Activated CD4-positive, alpha-beta T cell treated with anti-CD3 and anti-CD28 coated beads, Interleukin-2, amount 50 U/mL, for 48 hours (primary cell): ENCODE measurements around the gene RIPK4.
"Not testable (repeated sequence)": the region's sequence is repeated elsewhere in the genome, so short reads cannot be mapped to it uniquely, and the experiment has no call there.

Source experiments
- DNase-seq, 2 experiments: peaks; one replicate each; pipeline ENCODE4 v3.0.0-alpha.2; 2020

RIPK4 gene

DNA sequence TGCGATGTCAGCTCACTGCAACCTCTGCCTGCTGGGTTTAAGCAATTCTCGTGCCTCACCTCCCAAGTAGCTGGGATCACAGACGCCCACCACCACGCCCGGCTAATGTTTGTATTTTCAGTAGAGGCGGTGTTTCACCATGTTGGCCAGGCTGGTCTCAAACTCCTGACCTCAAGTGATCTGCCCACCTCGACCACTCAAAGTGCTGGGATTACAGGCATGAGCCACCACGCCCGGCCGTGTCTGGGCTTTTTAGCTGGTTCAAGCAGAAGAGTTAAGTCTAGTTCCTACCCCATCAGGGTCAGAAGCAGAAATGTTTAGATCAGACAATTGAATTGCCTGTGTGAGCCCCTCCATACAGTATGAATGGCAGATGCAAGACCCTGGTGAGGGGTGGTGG, 27.7 kb upstream of the RIPK4 start:
- no peak for DNase-seq

DNA sequence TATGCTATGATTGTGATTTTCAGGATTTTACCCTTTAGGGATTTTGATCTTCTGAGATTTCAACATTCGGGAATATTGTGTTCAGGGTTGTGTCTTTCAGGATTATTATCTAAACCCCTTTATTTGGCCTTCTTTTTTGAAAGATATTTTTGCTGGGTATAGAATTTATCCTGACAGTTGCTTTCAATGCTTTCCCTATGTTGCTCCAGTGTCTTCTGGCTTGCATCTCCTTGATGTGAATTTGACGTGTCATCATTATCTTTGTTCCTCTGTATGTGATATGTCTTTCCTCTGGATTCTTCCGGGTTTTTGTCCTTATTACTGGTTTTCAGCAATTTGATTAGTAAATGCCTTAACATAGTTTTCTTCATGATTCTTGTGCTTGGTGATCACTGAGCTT, 25.9 kb upstream of the RIPK4 start:
- DNase-seq = no peak

DNA sequence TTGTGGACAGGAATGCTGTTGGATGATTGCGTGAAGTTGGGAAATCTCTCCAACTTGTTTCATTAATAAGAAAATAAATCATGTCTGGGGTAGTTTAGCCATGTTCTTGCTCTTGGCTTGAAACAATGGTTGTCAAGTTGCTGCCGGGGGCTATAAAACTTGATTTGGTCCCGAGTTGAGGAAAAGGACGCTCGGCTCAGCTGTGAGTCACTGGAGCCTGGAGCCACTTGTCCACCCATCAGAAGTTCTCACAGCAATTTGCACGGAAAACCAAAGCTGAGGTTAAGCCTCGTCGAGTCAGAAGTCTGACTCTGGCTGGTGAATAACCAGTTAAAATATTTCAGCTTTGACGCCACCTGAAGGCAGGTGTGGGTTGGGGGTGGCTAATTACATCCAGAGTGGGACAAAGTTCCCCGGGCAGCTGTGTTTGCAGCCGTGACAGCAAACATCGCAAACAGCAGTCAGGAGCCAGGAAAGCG, 19.7 kb upstream of the RIPK4 start:
- no peak for DNase-seq

- DNase-seq = not testable (repeated sequence)
These were observed 18.4 kb upstream of the RIPK4 start for GRCh38 chr21:41785262-41785661.

GRCh38 chr21:41784456-41785102, 17.7 kb upstream of the RIPK4 start:
- no peak for DNase-seq

DNA sequence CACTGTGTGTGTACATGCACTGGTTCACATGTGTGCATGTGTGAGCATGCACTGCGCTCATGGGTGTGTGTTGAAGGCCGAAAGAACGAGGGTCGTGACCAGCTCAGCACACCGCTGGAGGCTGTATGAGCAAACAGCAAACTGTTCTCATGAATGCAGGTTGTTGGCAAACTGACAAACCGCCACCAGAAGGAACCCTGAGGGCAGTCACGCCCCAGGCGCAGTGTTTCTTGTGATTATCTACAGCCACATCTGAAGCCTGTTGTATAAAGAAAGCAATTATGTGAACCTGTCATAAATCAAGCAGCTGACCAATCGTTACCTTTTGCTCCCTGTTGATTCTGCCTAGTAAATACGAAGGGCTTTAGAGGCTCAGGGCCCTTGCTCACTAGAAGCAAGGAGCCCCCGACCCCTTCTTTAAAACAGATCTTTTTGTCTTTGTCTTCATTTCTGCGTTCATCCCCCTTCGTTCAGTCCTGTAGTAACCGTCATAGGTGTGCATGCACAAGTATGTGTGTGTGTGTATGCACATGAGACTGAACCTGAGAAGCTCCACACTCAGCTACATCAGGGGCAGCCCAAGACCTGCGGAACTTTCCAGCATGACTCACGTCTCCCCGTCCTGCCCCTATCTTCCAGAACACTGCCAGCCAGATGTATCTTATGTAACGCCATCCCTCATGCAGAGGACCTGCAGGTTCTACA, 16.8 kb upstream of the RIPK4 start:
- no peak for DNase-seq

- no peak for DNase-seq
These were observed 14.2 kb upstream of the RIPK4 start for GRCh38 chr21:41781050-41781410.

- no peak for DNase-seq
These were observed 13.6 kb upstream of the RIPK4 start for GRCh38 chr21:41780337-41781049.

- DNase-seq = no peak
These were observed 12.8 kb upstream of the RIPK4 start for GRCh38 chr21:41779659-41780058.

GRCh38 chr21:41778930-41779600, 12.2 kb upstream of the RIPK4 start:
- DNase-seq = no peak

DNA sequence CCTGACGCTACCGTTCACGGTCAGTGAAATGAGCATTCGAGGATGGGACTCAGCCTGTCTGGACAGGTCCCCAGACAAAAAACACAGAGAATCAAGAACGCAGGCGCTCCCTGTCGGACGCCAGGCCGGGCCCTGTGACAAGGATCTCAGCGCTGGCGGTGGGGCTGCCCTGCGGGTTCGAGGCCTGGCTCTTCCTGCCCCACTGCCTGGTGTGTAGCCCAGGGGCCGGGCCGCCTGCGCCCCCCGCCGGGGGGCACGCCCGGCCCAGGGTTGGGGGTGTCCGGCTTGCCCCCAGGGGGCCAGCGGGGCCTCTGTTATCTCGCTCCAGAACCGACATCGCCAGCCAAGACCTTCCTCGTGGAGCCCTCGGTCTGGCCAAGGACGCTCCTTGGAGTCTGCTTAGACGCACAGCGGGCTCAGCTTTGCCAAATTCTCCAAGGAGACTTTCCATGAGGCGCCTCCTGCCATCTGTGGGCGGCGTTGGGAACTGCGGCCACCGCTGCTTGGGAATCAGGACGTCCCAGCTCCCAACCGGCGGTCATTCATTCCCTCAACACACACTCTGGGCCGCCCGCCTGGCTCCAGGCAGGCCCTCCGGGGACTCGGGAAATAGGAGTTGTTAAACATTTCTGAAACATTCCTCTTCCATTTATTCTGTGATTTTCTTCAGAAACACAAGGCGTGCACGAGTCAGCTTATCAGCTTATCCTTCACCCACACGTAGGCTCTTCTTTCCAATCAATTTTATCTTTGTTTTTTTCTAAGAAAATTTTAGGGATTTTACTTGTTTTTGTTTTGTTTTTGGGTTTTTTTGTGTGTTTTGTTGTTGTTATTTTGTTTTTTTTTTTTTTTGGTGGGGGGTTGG, 11.3 kb upstream of the RIPK4 start:
- DNase-seq = peak; percentile 36 to 47

GRCh38 chr21:41776778-41777177, 9.9 kb upstream of the RIPK4 start:
- DNase-seq = no peak

DNA sequence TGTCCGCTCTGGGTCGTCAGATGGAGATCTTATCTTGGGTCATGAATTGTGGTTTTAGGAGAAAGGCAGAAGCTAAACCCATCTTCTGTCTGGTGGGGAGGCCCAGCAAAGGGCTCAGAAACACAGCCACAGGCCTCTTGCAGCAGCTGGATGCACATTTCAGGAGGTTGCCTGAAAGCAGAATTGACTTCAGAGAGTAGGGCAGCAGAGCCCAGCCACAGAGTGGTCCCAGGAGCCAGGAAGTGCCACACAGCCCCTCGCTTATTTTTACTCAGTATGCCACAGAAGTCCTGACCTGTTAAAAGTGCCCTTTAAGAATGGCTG, 8.3 kb upstream of the RIPK4 start:
- DNase-seq = no peak

DNA sequence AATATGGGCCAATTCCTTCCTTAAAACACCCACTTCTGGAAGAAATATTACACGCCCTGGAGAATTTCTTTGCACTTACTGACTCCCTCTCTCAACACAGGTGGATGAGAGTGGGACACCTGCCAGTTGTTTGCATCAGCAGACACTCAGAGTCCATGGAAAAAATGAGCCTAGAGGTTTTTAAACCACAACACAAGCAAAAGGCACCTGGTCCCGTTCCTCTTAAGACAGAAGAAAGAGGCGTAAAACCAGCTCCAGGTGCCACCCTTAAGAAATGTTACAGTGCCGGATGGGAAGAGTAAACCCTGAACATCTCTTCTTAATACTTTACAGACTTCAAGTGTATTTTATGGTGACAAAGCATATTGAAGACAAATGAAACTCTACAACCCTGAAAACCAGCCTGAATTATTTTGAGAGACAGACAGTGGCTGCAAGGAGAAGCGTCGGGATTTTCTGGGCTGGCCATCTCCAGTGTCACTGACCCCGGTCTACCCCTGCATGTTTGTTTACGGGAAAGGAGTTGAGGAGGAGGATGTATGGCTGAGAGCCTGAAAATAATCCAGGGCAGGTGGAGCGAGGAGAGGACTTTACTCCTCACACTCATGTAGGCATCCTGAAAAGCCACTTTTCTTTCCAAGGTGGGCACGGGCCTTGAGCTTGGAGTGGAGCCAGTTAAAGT, 7.8 kb upstream of the RIPK4 start:
- DNase-seq = no peak

DNA sequence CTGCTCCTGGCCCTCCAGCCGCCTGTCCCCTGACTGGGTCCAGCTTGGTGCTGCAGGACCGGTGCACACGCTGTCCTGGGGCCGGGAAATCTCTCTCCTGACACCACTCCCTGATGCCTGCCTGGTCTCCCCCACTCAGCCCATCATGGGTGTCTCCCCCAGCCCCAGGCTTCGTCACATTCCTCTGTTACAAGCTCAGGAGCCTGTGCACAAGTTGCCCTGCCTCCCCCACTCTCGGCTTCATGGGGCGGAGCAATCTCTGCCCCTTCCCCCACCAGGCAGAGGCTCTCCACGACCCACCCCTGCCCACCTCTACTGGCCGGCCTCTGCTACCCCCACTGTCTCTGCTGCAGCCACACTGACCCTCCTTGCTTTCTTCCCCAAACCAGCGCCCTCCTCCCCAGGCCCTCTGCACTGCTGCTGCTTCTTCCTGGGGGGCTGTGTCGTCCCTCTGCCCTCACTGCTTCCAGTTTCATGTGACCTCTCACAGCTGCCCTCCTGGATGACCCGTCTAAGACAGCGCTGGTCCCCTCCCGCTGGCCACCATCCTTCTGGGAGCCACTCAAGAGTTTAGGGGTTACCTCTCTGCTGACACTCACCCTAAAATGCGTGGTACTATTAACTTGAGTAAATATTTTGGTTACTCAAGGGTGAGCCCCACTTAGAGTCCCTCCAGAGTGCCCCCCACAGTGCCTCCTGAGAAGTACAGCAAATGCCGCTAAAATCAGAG, 5.7 kb upstream of the RIPK4 start:
- DNase-seq = no peak

DNA sequence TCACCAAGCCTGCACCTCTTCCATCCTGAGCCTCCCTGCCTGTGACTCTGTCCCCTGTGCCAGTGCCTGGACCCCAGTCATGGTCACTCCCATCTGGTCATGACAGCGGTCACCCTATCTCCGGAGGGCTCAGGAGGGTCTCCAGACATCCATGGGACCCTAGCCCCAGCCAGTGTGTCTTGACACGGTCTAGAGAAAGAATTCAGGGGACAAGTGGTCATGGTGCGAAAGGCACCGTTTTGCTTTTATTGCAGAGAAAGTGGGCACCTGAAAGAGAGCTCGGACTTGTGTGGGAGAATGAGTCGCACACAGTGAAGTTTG, 4.7 kb upstream of the RIPK4 start:
- no peak for DNase-seq

DNA sequence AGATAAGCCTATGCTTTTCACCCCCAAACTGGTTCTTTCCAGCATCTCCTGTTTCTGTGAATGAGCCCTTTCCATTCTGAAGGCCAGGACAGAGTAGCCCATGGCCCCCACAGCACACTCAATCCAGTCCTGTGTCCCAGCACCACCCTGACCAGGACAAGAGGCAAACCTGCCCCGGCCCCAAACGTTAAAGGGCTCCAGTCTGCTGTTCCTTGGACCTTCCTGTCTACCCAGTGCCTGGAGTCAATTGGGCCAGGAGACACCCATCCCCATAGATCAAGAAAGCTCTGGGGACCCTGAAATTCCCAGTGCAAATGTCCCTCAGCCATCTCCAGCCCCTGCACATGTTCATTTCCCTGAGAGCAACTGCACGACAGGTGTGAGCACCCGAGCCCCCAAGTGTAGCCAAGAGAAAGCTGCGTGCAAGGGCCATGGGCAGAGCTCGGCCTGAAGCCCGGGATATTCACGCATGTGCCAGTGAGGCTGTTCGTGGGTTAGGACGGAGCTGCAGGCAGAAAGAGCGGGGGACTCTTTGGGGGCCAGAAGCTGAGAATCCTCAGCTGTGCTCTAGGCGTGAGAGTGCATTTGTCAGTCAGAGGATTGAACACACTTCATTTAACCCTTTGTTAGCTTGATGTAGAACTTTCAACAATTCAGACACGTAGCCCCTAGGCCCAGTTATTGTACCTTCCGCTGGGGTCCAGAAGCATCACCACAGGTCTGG, 4.2 kb upstream of the RIPK4 start:
- DNase-seq = no peak

GRCh38 chr21:41769933-41770332, 3.1 kb upstream of the RIPK4 start:
- DNase-seq = no peak

DNA sequence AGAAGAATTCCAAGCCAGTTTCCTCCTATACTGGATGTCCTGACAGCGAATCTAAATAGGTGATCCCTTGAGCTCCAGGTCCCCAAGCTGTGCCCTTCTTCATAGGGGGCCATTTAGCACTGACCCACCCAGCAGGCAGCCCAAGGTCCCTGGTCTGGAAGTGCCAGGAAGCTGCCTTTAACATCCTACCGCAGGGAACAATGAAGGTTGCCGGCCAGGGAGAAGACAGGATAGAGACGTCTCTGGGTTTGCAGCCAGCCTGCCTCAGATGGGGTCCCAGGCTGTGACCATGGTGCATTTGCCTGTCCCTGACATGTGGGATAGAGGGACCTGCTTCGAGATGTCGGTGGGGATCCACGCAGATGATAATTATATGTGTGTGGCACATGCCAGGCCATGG, 2.7 kb upstream of the RIPK4 start:
- DNase-seq = no peak

DNA sequence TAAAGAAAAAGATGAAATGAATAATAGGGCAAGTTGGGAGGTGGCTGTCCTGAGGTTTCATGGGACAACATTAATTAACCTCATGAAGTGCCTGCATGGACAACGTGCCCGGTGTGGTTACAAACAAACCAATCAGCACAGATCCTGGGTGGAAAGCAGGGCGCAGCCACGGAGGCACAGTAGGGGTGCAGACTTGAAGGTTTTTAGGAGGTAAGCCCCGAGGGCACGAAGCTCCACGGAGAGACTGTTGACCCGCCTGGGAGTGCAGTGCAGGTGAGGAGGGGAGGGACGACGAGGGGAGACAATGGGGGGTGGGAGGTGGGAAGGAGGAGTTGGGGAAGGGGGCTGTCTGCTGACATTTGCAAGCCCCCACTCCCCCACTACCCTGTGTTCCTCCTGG, 2.3 kb upstream of the RIPK4 start:
- DNase-seq = no peak
